ENCODE results near the gene EXOSC5.

DNA sequence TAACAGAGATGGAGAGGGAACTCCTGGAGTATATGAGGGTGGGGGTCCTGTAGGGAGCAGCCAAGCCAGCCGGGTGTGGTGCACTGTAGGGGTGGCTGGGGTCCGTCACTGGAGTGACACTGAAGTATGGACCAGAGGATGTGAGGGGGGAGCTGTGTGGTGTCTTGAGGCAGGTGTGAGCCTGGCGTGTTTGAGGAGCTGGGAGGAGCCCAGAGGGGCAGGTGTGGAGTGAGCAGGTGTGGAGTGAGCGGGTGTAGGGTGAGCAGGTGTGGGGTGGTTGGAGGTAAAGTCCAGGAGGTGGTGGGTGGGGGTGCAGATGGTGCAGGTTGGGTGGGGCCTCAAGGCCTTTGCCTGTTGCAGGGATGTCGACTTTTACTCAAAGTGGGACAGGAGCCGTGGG lies 24.2 kb upstream of the EXOSC5 start:
- TF ChIP-seq POLR2A (IDR thresholded peaks at IDR 0.05; ENCODE audit: low read depth, low read length) (no peak), TAF1 (IDR thresholded peaks at IDR 0.05; ENCODE audit: low read depth, low read length) (no peak), POLR2AphosphoS5 (IDR thresholded peaks at IDR 0.05; ENCODE audit: low read depth, low read length) (no peak), POU2F2 (IDR thresholded peaks at IDR 0.05; ENCODE audit: low read depth, low read length) (no peak), PAX5 (IDR thresholded peaks at IDR 0.05; ENCODE audit: insufficient read depth, low read length, severe bottlenecking) (no peak), SPI1 (IDR thresholded peaks at IDR 0.05; ENCODE audit: low read depth, low read length) (no peak)

Data from GM12891 (cell line).